LNCAP (cell line): ENCODE data around the gene PIK3R1.

ENCODE experiments used
- CTCF ChIP-seq: fragments of 450-650 bp; IDR thresholded peaks from 2 replicates; pipeline ENCODE4 v1.5.1; 2017; ENCODE audit warnings: mild to moderate bottlenecking

The PIK3R1 gene

GRCh38 chr5:68287631-68287975 is 72.0 kb downstream of the PIK3R1 start:
- no peak for TF ChIP-seq CTCF

GRCh38 chr5:68287976-68288706 is 72.6 kb downstream of the PIK3R1 start:
- TF ChIP-seq CTCF = no peak

- TF ChIP-seq CTCF = no peak
Observed at GRCh38 chr5:68288707-68289134, 73.2 kb downstream of the PIK3R1 start.

GRCh38 chr5:68289498-68289897 is 73.9 kb downstream of the PIK3R1 start:
- TF ChIP-seq CTCF = no peak

- no peak for TF ChIP-seq CTCF
Observed at GRCh38 chr5:68290260-68290674, 74.7 kb downstream of the PIK3R1 start.

GRCh38 chr5:68290847-68291246 is 75.3 kb downstream of the PIK3R1 start:
- TF ChIP-seq CTCF = no peak

GRCh38 chr5:68292316-68292715 is 76.8 kb downstream of the PIK3R1 start:
- no peak for TF ChIP-seq CTCF

GRCh38 chr5:68295772-68296171 is 80.2 kb downstream of the PIK3R1 start:
- TF ChIP-seq CTCF = no peak
